ENCODE measurements around the gene PPP1R7.

The PPP1R7 gene

GRCh38 chr2:241209271-241209670 lies 59.0 kb downstream of the PPP1R7 start:
- Mint-ChIP-seq H3K27me3 (no peaks in the 10 kb centered on the region), H3K27ac (no peak overlapping the region), H3K4me3 (no peak overlapping the region), H3K4me1 (ENCODE audit: low read depth) (no peaks in the 10 kb centered on the region), H3K9me3 (no peaks in the 10 kb centered on the region), H3K36me3 (ENCODE audit: low read depth) (no peaks in the 10 kb centered on the region)

GRCh38 chr2:241211276-241211675 lies 61.0 kb downstream of the PPP1R7 start:
- H3K27me3 Mint-ChIP-seq: no peaks in the 10 kb centered on the region
- no peak overlapping the region for H3K4me3 Mint-ChIP-seq
- H3K9me3 Mint-ChIP-seq: no peaks in the 10 kb centered on the region
- H3K36me3 Mint-ChIP-seq (ENCODE audit: low read depth): no peaks in the 10 kb centered on the region
- no peaks in the 10 kb centered on the region for H3K4me1 Mint-ChIP-seq (ENCODE audit: low read depth)
- no peak overlapping the region for H3K27ac Mint-ChIP-seq

- Mint-ChIP-seq H3K9me3 (no peaks in the 10 kb centered on the region), H3K27ac (no peak overlapping the region), H3K36me3 (ENCODE audit: low read depth) (no peaks in the 10 kb centered on the region), H3K27me3 (no peaks in the 10 kb centered on the region), H3K4me3 (no peak overlapping the region), H3K4me1 (ENCODE audit: low read depth) (no peaks in the 10 kb centered on the region)
Measured at GRCh38 chr2:241213041-241213440, 62.8 kb downstream of the PPP1R7 start.

- Mint-ChIP-seq H3K4me1 (ENCODE audit: low read depth) (peaks cover 2% of the 10 kb centered on the region), H3K4me3 (no peak overlapping the region), H3K9me3 (no peaks in the 10 kb centered on the region), H3K36me3 (ENCODE audit: low read depth) (no peaks in the 10 kb centered on the region), H3K27ac (no peak overlapping the region), H3K27me3 (peaks cover 2% of the 10 kb centered on the region)
Measured at GRCh38 chr2:241213567-241213966, 63.3 kb downstream of the PPP1R7 start.

GRCh38 chr2:241214209-241214608 lies 63.9 kb downstream of the PPP1R7 start:
- peaks cover 9% of the 10 kb centered on the region for H3K4me1 Mint-ChIP-seq (ENCODE audit: low read depth)
- H3K27ac Mint-ChIP-seq: no peak overlapping the region
- H3K27me3 Mint-ChIP-seq: peaks cover 8% of the 10 kb centered on the region
- H3K36me3 Mint-ChIP-seq (ENCODE audit: low read depth): no peaks in the 10 kb centered on the region
- no peaks in the 10 kb centered on the region for H3K9me3 Mint-ChIP-seq
- H3K4me3 Mint-ChIP-seq: no peak overlapping the region

GRCh38 chr2:241214766-241215165 lies 64.5 kb downstream of the PPP1R7 start:
- Mint-ChIP-seq H3K27ac (no peak overlapping the region), H3K4me3 (no peak overlapping the region), H3K4me1 (ENCODE audit: low read depth) (peaks cover 11% of the 10 kb centered on the region), H3K36me3 (ENCODE audit: low read depth) (no peaks in the 10 kb centered on the region), H3K27me3 (peaks cover 12% of the 10 kb centered on the region), H3K9me3 (no peaks in the 10 kb centered on the region)

- H3K4me1 Mint-ChIP-seq (ENCODE audit: low read depth): peaks cover 11% of the 10 kb centered on the region
- no peaks in the 10 kb centered on the region for H3K36me3 Mint-ChIP-seq (ENCODE audit: low read depth)
- H3K27ac Mint-ChIP-seq: no peak overlapping the region
- no peak overlapping the region for H3K4me3 Mint-ChIP-seq
- no peaks in the 10 kb centered on the region for H3K9me3 Mint-ChIP-seq
- H3K27me3 Mint-ChIP-seq: peaks cover 15% of the 10 kb centered on the region
Measured at GRCh38 chr2:241215421-241215820, 65.2 kb downstream of the PPP1R7 start.

- no peaks in the 10 kb centered on the region for H3K9me3 Mint-ChIP-seq
- peaks cover 15% of the 10 kb centered on the region for H3K27me3 Mint-ChIP-seq
- no peaks in the 10 kb centered on the region for H3K36me3 Mint-ChIP-seq (ENCODE audit: low read depth)
- peak overlapping the region; percentile 51 for H3K4me3 Mint-ChIP-seq
- H3K4me1 Mint-ChIP-seq (ENCODE audit: low read depth): peaks cover 11% of the 10 kb centered on the region
- H3K27ac Mint-ChIP-seq: peak overlapping the region; percentile 57
Measured at GRCh38 chr2:241216211-241216761, 66.0 kb downstream of the PPP1R7 start.

GRCh38 chr2:241217320-241218031 lies 67.2 kb downstream of the PPP1R7 start:
- Mint-ChIP-seq H3K4me1 (ENCODE audit: low read depth) (peaks cover 11% of the 10 kb centered on the region), H3K4me3 (peak overlapping the region; percentile 69), H3K27me3 (peaks cover 15% of the 10 kb centered on the region), H3K36me3 (ENCODE audit: low read depth) (no peaks in the 10 kb centered on the region), H3K9me3 (no peaks in the 10 kb centered on the region), H3K27ac (no peak overlapping the region)

- peak overlapping the region; percentile 79 for H3K4me3 Mint-ChIP-seq
Measured at GRCh38 chr2:241218131-241219029, 68.1 kb downstream of the PPP1R7 start.

GRCh38 chr2:241219030-241219382 lies 68.7 kb downstream of the PPP1R7 start:
- H3K27me3 Mint-ChIP-seq: peaks cover 15% of the 10 kb centered on the region
- H3K27ac Mint-ChIP-seq: no peak overlapping the region
- H3K4me3 Mint-ChIP-seq: peak overlapping the region; percentile 79
- no peaks in the 10 kb centered on the region for H3K9me3 Mint-ChIP-seq
- peaks cover 17% of the 10 kb centered on the region for H3K4me1 Mint-ChIP-seq (ENCODE audit: low read depth)
- no peaks in the 10 kb centered on the region for H3K36me3 Mint-ChIP-seq (ENCODE audit: low read depth)

More at GRCh38 chr2:241218131-241219029, 68.1 kb downstream of the PPP1R7 start:
- no peaks in the 10 kb centered on the region for H3K36me3 Mint-ChIP-seq (ENCODE audit: low read depth)
- H3K27ac Mint-ChIP-seq: peak overlapping the region; percentile 55
- H3K27me3 Mint-ChIP-seq: peaks cover 15% of the 10 kb centered on the region
- peaks cover 14% of the 10 kb centered on the region for H3K4me1 Mint-ChIP-seq (ENCODE audit: low read depth)
- H3K9me3 Mint-ChIP-seq: no peaks in the 10 kb centered on the region

GRCh38 chr2:241219856-241220356 lies 69.6 kb downstream of the PPP1R7 start:
- Mint-ChIP-seq H3K4me1 (ENCODE audit: low read depth) (peaks cover 21% of the 10 kb centered on the region), H3K36me3 (ENCODE audit: low read depth) (peaks cover 3% of the 10 kb centered on the region), H3K27ac (no peak overlapping the region), H3K27me3 (peaks cover 15% of the 10 kb centered on the region), H3K4me3 (no peak overlapping the region), H3K9me3 (no peaks in the 10 kb centered on the region)

- no peak overlapping the region for H3K4me3 Mint-ChIP-seq
- H3K9me3 Mint-ChIP-seq: no peaks in the 10 kb centered on the region
- peaks cover 14% of the 10 kb centered on the region for H3K27me3 Mint-ChIP-seq
- H3K36me3 Mint-ChIP-seq (ENCODE audit: low read depth): peaks cover 23% of the 10 kb centered on the region
- no peak overlapping the region for H3K27ac Mint-ChIP-seq
- H3K4me1 Mint-ChIP-seq (ENCODE audit: low read depth): peaks cover 20% of the 10 kb centered on the region
Measured at GRCh38 chr2:241223211-241224017, 73.1 kb downstream of the PPP1R7 start.

- Mint-ChIP-seq H3K27ac (no peak overlapping the region), H3K36me3 (ENCODE audit: low read depth) (peaks cover 28% of the 10 kb centered on the region), H3K9me3 (no peaks in the 10 kb centered on the region), H3K4me3 (no peak overlapping the region), H3K4me1 (ENCODE audit: low read depth) (peaks cover 12% of the 10 kb centered on the region), H3K27me3 (peaks cover 6% of the 10 kb centered on the region)
Measured at GRCh38 chr2:241224018-241224850, 74.0 kb downstream of the PPP1R7 start.
